K562 (cell line): Measurements from ENCODE around the gene SLC25A10. TPM values are rescaled to one million over a fixed set of nuclear protein-coding genes. Genes with fewer than 3 reads are reported as not detected.

Source experiments
- BACH1 ChIP-seq: fragments of 200-800 bp; sonication (Bioruptor generic); IDR thresholded peaks from 2 replicates; pipeline ENCODE4 v1.6.1; 2016; ENCODE audit warnings: missing genetic modification characterization, missing compliant biosample characterization
- CEBPG ChIP-seq, 3 experiments: fragments of 200-800 bp in 1 of 3; sonication (Bioruptor generic) in 1 of 3; sonication (generic) in 1 of 3; formaldehyde crosslinking in 1 of 3; IDR thresholded peaks in 2 of 3; conservative IDR thresholded peaks in 1 of 3; 2 replicates each; pipeline versions ENCODE4 v1.6.1 to v1.8.0; 2016 to 2022; ENCODE audit warnings: missing compliant biosample characterization in 2 of 3, missing genetic modification characterization in 2 of 3, mild to moderate bottlenecking in 1 of 3, missing genetic modification reagents in 1 of 3
- CREB3 ChIP-seq: fragments of 450-650 bp; conservative IDR thresholded peaks from 2 replicates; pipeline ENCODE4 v1.6.1; 2016; ENCODE audit warnings: missing genetic modification characterization, low read depth, mild to moderate bottlenecking, missing compliant biosample characterization, moderate library complexity
- ELF2 ChIP-seq: fragments of 250-450 bp; sonication (Bioruptor Pico); IDR thresholded peaks from 2 replicates; pipeline ENCODE4 v1.5.0; 2021; ENCODE audit warnings: mild to moderate bottlenecking
- ILF3 ChIP-seq: fragments of 450-650 bp; IDR thresholded peaks from 2 replicates; pipeline ENCODE4 v1.6.1; 2018; ENCODE audit warnings: antibody characterized with exemption, mild to moderate bottlenecking, moderate library complexity, borderline replicate concordance
- KLF16 ChIP-seq: IDR thresholded peaks from 2 replicates; pipeline ENCODE4 v1.6.1; 2016; ENCODE audit warnings: antibody characterized with exemption
- MAFF ChIP-seq: IDR thresholded peaks from 2 replicates; pipeline ENCODE4 v1.6.1; 2012; ENCODE audit warnings: low read length, improper control_type of control experiment
- MED1 ChIP-seq: sonication (generic); formaldehyde crosslinking; IDR thresholded peaks from 2 replicates; pipeline ENCODE4 v1.8.1; 2023; ENCODE audit warnings: missing genetic modification reagents, borderline replicate concordance
- NCOA2 ChIP-seq, 2 experiments: fragments of 450-650 bp; IDR thresholded peaks; 2 replicates each; pipeline ENCODE4 v1.6.1; 2018; ENCODE audit warnings: mild to moderate bottlenecking in 2 of 2, moderate library complexity in 1 of 2; ENCODE audit not compliant: partially characterized antibody in 2 of 2
- NCOR1 ChIP-seq: fragments of 450-650 bp; IDR thresholded peaks from 2 replicates; pipeline ENCODE4 v1.6.1; 2016; ENCODE audit warnings: mild to moderate bottlenecking, moderate library complexity
- NR2C2 ChIP-seq, 2 experiments: fragments of 200-800 bp in 1 of 2; sonication (Bioruptor generic) in 1 of 2; sonication (generic) in 1 of 2; formaldehyde crosslinking in 1 of 2; IDR thresholded peaks; 2 replicates each; pipeline versions ENCODE4 v1.6.1 to v1.8.0; 2016 to 2022; ENCODE audit warnings: mild to moderate bottlenecking in 1 of 2, missing compliant biosample characterization in 1 of 2, missing genetic modification characterization in 1 of 2, missing genetic modification reagents in 1 of 2
- POLR2AphosphoS5 ChIP-seq: IDR thresholded peaks from 2 replicates; pipeline ENCODE4 v1.6.1; 2011; ENCODE audit warnings: mild to moderate bottlenecking, low read depth, low read length, moderate library complexity; ENCODE audit not compliant: control insufficient read depth, insufficient read depth
- RBM15 ChIP-seq: fragments of 200-400 bp; formaldehyde crosslinking; IDR thresholded peaks from 2 replicates; pipeline ENCODE4 v1.6.1; 2018; ENCODE audit warnings: mild to moderate bottlenecking, low read length, moderate library complexity; ENCODE audit not compliant: insufficient read depth
- SMARCA5 ChIP-seq: fragments of 450-650 bp; IDR thresholded peaks from 2 replicates; pipeline ENCODE4 v1.6.1; 2016
- SUPT5H ChIP-seq: fragments of 450-650 bp; IDR thresholded peaks from 2 replicates; pipeline ENCODE4 v1.6.1; 2016
- TAF1 ChIP-seq: IDR thresholded peaks from 2 replicates; pipeline ENCODE4 v1.6.1; 2011; ENCODE audit warnings: mild to moderate bottlenecking, low read length, moderate library complexity; ENCODE audit not compliant: insufficient read depth, control insufficient read depth, severe bottlenecking; ENCODE audit errors: extremely low read depth
- TAF15 ChIP-seq: fragments of 200-400 bp; formaldehyde crosslinking; IDR thresholded peaks from 2 replicates; pipeline ENCODE4 v1.6.1; 2017; ENCODE audit warnings: mild to moderate bottlenecking, low read depth, low read length, moderate library complexity
- THAP12 ChIP-seq: fragments of 250-450 bp; sonication (Bioruptor Pico); IDR thresholded peaks from 2 replicates; pipeline ENCODE4 v1.9.0; 2021; ENCODE audit warnings: mild to moderate bottlenecking, inconsistent platforms
- THRAP3 ChIP-seq: fragments of 450-650 bp; IDR thresholded peaks from 2 replicates; pipeline ENCODE4 v1.6.1; 2016; ENCODE audit warnings: mild to moderate bottlenecking, inconsistent platforms, borderline replicate concordance
- ZNF184 ChIP-seq: sonication (generic); formaldehyde crosslinking; IDR thresholded peaks from 2 replicates; pipeline ENCODE4 v1.5.0; 2020; ENCODE audit warnings: missing genetic modification reagents
- ZNF197 ChIP-seq: fragments of 200-800 bp; sonication (Bioruptor generic); IDR thresholded peaks from 2 replicates; pipeline ENCODE4 v1.6.1; 2016; ENCODE audit warnings: low read depth, missing genetic modification characterization, missing compliant biosample characterization
- ZNF395 ChIP-seq: fragments of 200-800 bp; sonication (Bioruptor generic); IDR thresholded peaks from 2 replicates; pipeline ENCODE4 v1.6.1; 2017; ENCODE audit warnings: missing genetic modification characterization, missing compliant biosample characterization
- ZNF41 ChIP-seq: fragments of 250-450 bp; sonication (Bioruptor Pico); conservative IDR thresholded peaks from 2 replicates; pipeline ENCODE4 v1.4.0; 2020; ENCODE audit warnings: mild to moderate bottlenecking
- polyA plus RNA-seq, 8 experiments: library from polyadenylated mRNA; depleted of rRNA in 4 of 8; stranded (reverse) in 5 of 8; unstranded in 3 of 8; fragments of >200 nt; fragmentation: Nextera tagmentation in 2 of 8; fragmentation: Illumina TruSeq in 1 of 8; extraction: Ambion mirVana in 2 of 8; extraction: Trizol in 1 of 8; gene quantifications; 2 replicates each; pipeline versions ENCODE4 v1.2.1 to v1.2.3, GENCODE V29; 2011 to 2014; ENCODE audit warnings: inconsistent platforms in 1 of 8, missing spikeins in 1 of 8
- total RNA-seq, 7 experiments: library from RNA; depleted of rRNA in 6 of 7; stranded (reverse); fragments of >200 nt in 6 of 7; fragmentation: Illumina TruSeq in 2 of 7; extraction: Trizol in 2 of 7; gene quantifications; 2 replicates each; pipeline versions ENCODE4 v1.2.1 to v1.2.3, GENCODE V29; 2011 to 2021; ENCODE audit warnings: low replicate concordance in 1 of 7

SLC25A10 gene
- total and polyA plus RNA-seq, 9 of the 15 experiments (the other 6 are each of a cell fraction or from before 2014, with no cell fraction given): 0.10 to 85.6 (median 34.3) TPM

- no peak for TF ChIP-seq ILF3
- 0 out of 2 replicates have a peak, but pooled peaks have one; percentile 17 for TF ChIP-seq THRAP3
- TF ChIP-seq POLR2AphosphoS5: peak; percentile 20; the same call in 1 of the 2 replicates
- peak; percentile 78 for TF ChIP-seq BACH1 (tag)
- no peak for TF ChIP-seq NR2C2 (CRISPR knock-in tag; IDR thresholded peaks at IDR 0.05)
- no peak for TF ChIP-seq NR2C2 (tag; IDR thresholded peaks at IDR 0.05)
- TF ChIP-seq ELF2 (CRISPR knock-in tag): no peak
- TF ChIP-seq ZNF197: peak; percentile 35; the same call in 1 of the 2 replicates
- peak; percentile 19 for TF ChIP-seq TAF1
- TF ChIP-seq MED1: no peak
- TF ChIP-seq RBM15: no peak
- TF ChIP-seq NCOR1: no peak
- no peak for TF ChIP-seq THAP12 (CRISPR knock-in tag)
- no peak for TF ChIP-seq MAFF
- TF ChIP-seq CREB3: peak; percentile 96
- no peak for TF ChIP-seq SMARCA5
- TF ChIP-seq ZNF395 (CRISPR knock-in tag): peak; percentile 98
- TF ChIP-seq NCOA2 (IDR thresholded peaks at IDR 0.05; ENCODE audit: partially characterized antibody in 2 of 2): no peak
- no peak for TF ChIP-seq CEBPG (CRISPR knock-in tag; IDR thresholded peaks at IDR 0.05)
- TF ChIP-seq CEBPG (tag; conservative IDR thresholded peaks at IDR 0.05 in 1 of 2, IDR thresholded peaks at IDR 0.05 in 1 of 2): no peak
- no peak for TF ChIP-seq ZNF184 (CRISPR knock-in tag)
- peak; percentile 80 for TF ChIP-seq ZNF41 (CRISPR knock-in tag)
- TF ChIP-seq TAF15: no peak
- TF ChIP-seq SUPT5H: 0 out of 2 replicates have a peak, but pooled peaks have one; percentile 27
- no peak for TF ChIP-seq KLF16
Observed at GRCh38 chr17:81665205-81666091, 46.6 kb upstream of the SLC25A10 start (continued).
